ENCODE results near the gene CBX1. TPM values are rescaled to one million over a fixed set of nuclear protein-coding genes. Genes with fewer than 3 reads are reported as not detected.

The CBX1 gene
- polyA plus RNA-seq, 2 of the 4 experiments (the other 2 are of a cell fraction) = 84.4 to 173 TPM

DNA sequence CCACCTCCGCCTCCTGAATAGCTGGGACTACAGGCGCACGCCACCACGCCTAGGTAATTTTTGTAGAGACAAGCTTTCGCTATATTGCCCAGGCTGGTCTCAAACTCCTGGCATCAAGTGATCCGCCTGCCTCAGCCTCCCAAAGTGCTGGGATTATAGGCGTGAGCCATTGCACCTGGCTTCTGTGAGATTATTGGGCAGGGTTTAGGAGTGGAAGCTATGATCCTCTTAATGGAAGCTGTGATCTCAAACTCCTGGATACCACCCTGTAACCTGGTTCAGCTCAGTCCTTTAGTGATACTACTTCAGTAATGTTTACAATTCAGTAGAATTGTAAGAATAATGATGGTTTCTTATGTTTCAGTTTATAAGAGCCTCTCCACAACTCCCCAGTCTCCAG lies 39.0 kb downstream of the CBX1 start:
- FAIRE-seq = no peak
- TF ChIP-seq CEBPB (IDR thresholded peaks at IDR 0.05) (no peak), MAZ (IDR thresholded peaks at IDR 0.05; ENCODE audit: borderline replicate concordance, low read depth, low read length) (no peak), RNF2 (IDR thresholded peaks at IDR 0.05; ENCODE audit: borderline replicate concordance, low read depth) (no peak), JUN (IDR thresholded peaks at IDR 0.05) (no peak), HOXB13 (CRISPR knock-in tag; IDR thresholded peaks at IDR 0.05; ENCODE audit: low read depth) (no peak), TFCP2L1 (CRISPR knock-in tag; IDR thresholded peaks at IDR 0.05) (no peak), BHLHE40 (IDR thresholded peaks at IDR 0.05; ENCODE audit: low read depth, low read length) (no peak), EHF (CRISPR knock-in tag; IDR thresholded peaks at IDR 0.05) (no peak), EP300 (IDR thresholded peaks at IDR 0.05) (no peak), KDM1A (IDR thresholded peaks at IDR 0.05; ENCODE audit: low read depth) (no peak), POLR2AphosphoS2 (conservative IDR thresholded peaks at IDR 0.05; ENCODE audit: low read length) (no peak), FOSL2 (IDR thresholded peaks at IDR 0.05) (no peak), FOSL2 (CRISPR knock-in tag; IDR thresholded peaks at IDR 0.05) (no peak), RARB (CRISPR knock-in tag; IDR thresholded peaks at IDR 0.05) (no peak), HOXB5 (CRISPR knock-in tag; IDR thresholded peaks at IDR 0.05) (no peak)
- TF ChIP-seq, protein P1, sequence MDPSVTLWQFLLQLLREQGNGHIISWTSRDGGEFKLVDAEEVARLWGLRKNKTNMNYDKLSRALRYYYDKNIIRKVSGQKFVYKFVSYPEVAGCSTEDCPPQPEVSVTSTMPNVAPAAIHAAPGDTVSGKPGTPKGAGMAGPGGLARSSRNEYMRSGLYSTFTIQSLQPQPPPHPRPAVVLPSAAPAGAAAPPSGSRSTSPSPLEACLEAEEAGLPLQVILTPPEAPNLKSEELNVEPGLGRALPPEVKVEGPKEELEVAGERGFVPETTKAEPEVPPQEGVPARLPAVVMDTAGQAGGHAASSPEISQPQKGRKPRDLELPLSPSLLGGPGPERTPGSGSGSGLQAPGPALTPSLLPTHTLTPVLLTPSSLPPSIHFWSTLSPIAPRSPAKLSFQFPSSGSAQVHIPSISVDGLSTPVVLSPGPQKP (IDR thresholded peaks at IDR 0.05; ENCODE audit: low read depth, low read length) = no peak
- Histone ChIP-seq H3K9me3 (no peaks in the 10 kb centered on the region), H3K4me2 (no peak overlapping the region), H3K4me3 (no peak overlapping the region), H3K27ac (no peak overlapping the region), H3K4me1 (no peaks in the 10 kb centered on the region)
- ATAC-seq = no peak
- no peak for DNase-seq (ENCODE audit: low read depth in 1 of 2, low spot score in 1 of 2)
- ChIA-PET POLR2A (interaction anchor here (0.9 to 5.4 kb wide), 3 partner anchors 14 to 38 kb away, joined by 3 to 57 read pairs (median 4); partner anchors contain the start of gene NFE2L1), CTCF (interaction anchor here (1.8 to 46.6 kb wide), 3 partner anchors 7 to 35 kb away, joined by 4 to 1398 read pairs (median 1398); partner anchors contain the start of genes COPZ2 and NFE2L1)
- 95% methylated on average over 7 of the region's 7 CpGs for WGBS (ENCODE audit: missing lambda C conversion rate)

DNA sequence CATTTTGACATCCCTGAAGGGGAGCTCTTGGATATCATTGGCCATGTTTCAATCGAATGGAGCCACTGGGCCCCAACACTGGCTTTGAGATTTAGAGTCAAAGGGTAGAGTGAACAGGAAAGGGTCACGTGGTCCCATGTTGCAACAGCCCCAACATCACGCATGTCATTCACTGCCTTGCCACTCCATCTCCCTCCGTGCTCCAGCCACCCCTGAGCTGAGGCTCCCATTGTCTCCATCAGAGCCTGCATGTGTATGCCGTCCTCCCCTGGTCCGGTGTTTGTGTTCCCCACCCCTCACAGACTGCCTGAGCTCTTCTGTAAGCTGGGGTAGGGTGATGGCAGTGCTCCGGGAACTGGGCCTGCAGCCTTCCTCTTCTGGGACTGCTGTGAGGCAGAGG lies 41.0 kb downstream of the CBX1 start:
- ChIA-PET CTCF (interaction anchor here (0.6 to 46.6 kb wide), 3 partner anchors 9 to 443 kb away, joined by 3 to 1398 read pairs (median 1398); partner anchors contain the start of genes COPZ2 and NFE2L1), POLR2A (interaction anchor here (5.4 kb wide), 1 partner anchor 12 kb away, joined by 57 read pairs; the partner anchor contains the start of gene NFE2L1)
- Histone ChIP-seq H3K27ac (no peak overlapping the region), H3K4me1 (peaks cover 15% of the 10 kb centered on the region), H3K4me2 (no peak overlapping the region), H3K4me3 (no peak overlapping the region), H3K9me3 (no peaks in the 10 kb centered on the region)
- no peak for DNase-seq (ENCODE audit: low read depth in 1 of 2, low spot score in 1 of 2)
- no peak for ATAC-seq
- 85% methylated on average over 7 of the region's 7 CpGs for WGBS (ENCODE audit: missing lambda C conversion rate)
- no peak for FAIRE-seq
- TF ChIP-seq, protein P2, sequence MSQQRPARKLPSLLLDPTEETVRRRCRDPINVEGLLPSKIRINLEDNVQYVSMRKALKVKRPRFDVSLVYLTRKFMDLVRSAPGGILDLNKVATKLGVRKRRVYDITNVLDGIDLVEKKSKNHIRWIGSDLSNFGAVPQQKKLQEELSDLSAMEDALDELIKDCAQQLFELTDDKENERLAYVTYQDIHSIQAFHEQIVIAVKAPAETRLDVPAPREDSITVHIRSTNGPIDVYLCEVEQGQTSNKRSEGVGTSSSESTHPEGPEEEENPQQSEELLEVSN (IDR thresholded peaks at IDR 0.05; ENCODE audit: borderline replicate concordance, low read depth) = no peak
- TF ChIP-seq CEBPB (IDR thresholded peaks at IDR 0.05) (no peak), JUN (IDR thresholded peaks at IDR 0.05) (no peak), RFX5 (IDR thresholded peaks at IDR 0.05) (no peak)
- TF ChIP-seq, protein P3, sequence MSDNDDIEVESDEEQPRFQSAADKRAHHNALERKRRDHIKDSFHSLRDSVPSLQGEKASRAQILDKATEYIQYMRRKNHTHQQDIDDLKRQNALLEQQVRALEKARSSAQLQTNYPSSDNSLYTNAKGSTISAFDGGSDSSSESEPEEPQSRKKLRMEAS (IDR thresholded peaks at IDR 0.05) = no peak

DNA sequence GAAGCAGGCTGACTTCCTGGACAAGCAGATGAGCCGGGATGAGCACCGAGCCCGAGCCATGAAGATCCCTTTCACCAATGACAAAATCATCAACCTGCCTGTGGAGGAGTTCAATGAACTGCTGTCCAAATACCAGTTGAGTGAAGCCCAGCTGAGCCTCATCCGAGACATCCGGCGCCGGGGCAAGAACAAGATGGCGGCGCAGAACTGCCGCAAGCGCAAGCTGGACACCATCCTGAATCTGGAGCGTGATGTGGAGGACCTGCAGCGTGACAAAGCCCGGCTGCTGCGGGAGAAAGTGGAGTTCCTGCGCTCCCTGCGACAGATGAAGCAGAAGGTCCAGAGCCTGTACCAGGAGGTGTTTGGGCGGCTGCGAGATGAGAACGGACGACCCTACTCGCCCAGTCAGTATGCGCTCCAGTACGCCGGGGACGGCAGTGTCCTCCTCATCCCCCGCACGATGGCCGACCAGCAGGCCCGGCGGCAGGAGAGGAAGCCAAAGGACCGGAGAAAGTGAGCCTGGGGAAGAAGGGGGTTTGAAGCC lies 42.1 kb downstream of the CBX1 start:
- FAIRE-seq = no peak
- CTCF ChIA-PET = interaction anchor here (0.7 to 46.6 kb wide), 3 partner anchors 10 to 288 kb away, joined by 3 to 1398 read pairs (median 1398); partner anchors contain the start of genes COPZ2 and NFE2L1
- H3K4me1 ChIP-seq = peaks cover 25% of the 10 kb centered on the region
- no peak for DNase-seq (ENCODE audit: low read depth in 1 of 2, low spot score in 1 of 2)
- H3K4me3 ChIP-seq = no peak overlapping the region
- POLR2A ChIA-PET = interaction anchor here (0.6 to 5.4 kb wide), 2 partner anchors 11 to 84 kb away, joined by 5 to 57 read pairs; partner anchors contain the start of gene NFE2L1
- no peak overlapping the region for H3K4me2 ChIP-seq
- ATAC-seq = no peak
- H3K27ac ChIP-seq = no peak overlapping the region
- WGBS (ENCODE audit: missing lambda C conversion rate) = 95% methylated on average over 32 of the region's 32 CpGs
- H3K9me3 ChIP-seq = no peaks in the 10 kb centered on the region
- TF ChIP-seq KDM1A (IDR thresholded peaks at IDR 0.05; ENCODE audit: low read depth) = no peak
- no peak for TF ChIP-seq HOXB13 (CRISPR knock-in tag; IDR thresholded peaks at IDR 0.05; ENCODE audit: low read depth)
- TF ChIP-seq ZC3H11A (IDR thresholded peaks at IDR 0.05) = no peak
- no peak for TF ChIP-seq CHD4 (IDR thresholded peaks at IDR 0.05; ENCODE audit: borderline replicate concordance)
- no peak for TF ChIP-seq ZNF302 (CRISPR knock-in tag; IDR thresholded peaks at IDR 0.05)
- TF ChIP-seq, protein P4, sequence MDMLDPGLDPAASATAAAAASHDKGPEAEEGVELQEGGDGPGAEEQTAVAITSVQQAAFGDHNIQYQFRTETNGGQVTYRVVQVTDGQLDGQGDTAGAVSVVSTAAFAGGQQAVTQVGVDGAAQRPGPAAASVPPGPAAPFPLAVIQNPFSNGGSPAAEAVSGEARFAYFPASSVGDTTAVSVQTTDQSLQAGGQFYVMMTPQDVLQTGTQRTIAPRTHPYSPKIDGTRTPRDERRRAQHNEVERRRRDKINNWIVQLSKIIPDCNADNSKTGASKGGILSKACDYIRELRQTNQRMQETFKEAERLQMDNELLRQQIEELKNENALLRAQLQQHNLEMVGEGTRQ (IDR thresholded peaks at IDR 0.05) = no peak
- TF ChIP-seq MAZ (IDR thresholded peaks at IDR 0.05; ENCODE audit: borderline replicate concordance, low read depth, low read length) = no peak
- TF ChIP-seq, protein P5, sequence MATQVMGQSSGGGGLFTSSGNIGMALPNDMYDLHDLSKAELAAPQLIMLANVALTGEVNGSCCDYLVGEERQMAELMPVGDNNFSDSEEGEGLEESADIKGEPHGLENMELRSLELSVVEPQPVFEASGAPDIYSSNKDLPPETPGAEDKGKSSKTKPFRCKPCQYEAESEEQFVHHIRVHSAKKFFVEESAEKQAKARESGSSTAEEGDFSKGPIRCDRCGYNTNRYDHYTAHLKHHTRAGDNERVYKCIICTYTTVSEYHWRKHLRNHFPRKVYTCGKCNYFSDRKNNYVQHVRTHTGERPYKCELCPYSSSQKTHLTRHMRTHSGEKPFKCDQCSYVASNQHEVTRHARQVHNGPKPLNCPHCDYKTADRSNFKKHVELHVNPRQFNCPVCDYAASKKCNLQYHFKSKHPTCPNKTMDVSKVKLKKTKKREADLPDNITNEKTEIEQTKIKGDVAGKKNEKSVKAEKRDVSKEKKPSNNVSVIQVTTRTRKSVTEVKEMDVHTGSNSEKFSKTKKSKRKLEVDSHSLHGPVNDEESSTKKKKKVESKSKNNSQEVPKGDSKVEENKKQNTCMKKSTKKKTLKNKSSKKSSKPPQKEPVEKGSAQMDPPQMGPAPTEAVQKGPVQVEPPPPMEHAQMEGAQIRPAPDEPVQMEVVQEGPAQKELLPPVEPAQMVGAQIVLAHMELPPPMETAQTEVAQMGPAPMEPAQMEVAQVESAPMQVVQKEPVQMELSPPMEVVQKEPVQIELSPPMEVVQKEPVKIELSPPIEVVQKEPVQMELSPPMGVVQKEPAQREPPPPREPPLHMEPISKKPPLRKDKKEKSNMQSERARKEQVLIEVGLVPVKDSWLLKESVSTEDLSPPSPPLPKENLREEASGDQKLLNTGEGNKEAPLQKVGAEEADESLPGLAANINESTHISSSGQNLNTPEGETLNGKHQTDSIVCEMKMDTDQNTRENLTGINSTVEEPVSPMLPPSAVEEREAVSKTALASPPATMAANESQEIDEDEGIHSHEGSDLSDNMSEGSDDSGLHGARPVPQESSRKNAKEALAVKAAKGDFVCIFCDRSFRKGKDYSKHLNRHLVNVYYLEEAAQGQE (IDR thresholded peaks at IDR 0.05) = no peak
- TF ChIP-seq EHF (CRISPR knock-in tag; IDR thresholded peaks at IDR 0.05) = no peak
- TF ChIP-seq GATA3 (IDR thresholded peaks at IDR 0.05; ENCODE audit: borderline replicate concordance) = no peak
- TF ChIP-seq NPAS2 (CRISPR knock-in tag; IDR thresholded peaks at IDR 0.05; ENCODE audit: borderline replicate concordance) = no peak

Data from A549 (cell line).